ENCODE data around the gene PRDM16. TPM values are rescaled to one million over a fixed set of nuclear protein-coding genes. Genes with fewer than 3 reads are reported as not detected.

The PRDM16 gene
- total and polyA plus RNA-seq, 2 of the 13 experiments (the other 11 are each of a cell fraction or from before 2014, with no cell fraction given), result 0.15 to 0.81 TPM

DNA sequence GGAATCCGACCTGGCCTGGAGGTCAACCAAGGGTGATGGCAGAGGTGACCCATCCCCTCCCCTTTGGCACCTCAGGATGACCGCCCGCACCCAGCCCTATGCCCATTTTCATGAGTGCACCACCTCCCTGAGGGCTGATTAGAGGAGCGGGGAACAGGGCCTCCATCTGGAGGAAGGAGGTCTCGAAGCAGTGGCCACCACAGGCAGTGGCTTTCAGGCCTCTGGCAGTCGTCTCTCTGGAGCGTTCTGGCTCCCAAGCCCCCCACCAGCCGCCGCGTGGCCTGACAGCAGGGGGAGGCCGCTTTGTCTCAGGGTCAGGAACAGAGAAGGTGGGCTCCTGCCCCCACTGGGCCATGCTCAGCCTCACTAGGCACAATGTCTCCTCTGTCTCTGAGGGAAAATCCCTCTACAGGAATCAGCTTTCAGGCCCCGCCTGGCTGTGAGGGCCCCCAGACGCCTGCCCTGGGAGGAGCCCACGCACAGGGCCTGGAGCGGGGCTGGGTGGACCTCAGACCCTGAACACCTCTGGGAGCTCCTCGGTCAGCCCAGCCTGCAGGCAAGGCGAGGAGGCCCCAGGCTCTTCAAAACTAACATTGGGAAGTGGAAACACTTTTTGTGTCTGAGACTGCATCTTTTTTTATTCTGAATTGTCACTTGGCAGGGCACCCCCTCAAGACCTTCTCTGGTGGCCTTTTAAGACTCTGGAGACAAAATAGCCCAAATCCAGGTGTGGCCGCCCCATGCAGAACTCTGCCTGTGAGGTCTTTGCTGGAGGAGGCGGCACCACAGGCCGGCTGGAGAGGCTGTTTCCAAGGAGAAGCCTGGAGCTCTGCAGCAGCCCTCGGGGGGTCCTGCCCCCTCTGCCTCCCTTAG lies 257.7 kb downstream of the PRDM16 start (continued):
- TF ChIP-seq RORA (CRISPR knock-in tag; IDR thresholded peaks at IDR 0.05) (no peak), KDM4B (CRISPR knock-in tag; IDR thresholded peaks at IDR 0.05) (peak; percentile 46; the same call in 1 of the 2 replicates), SRSF4 (IDR thresholded peaks at IDR 0.05; ENCODE audit: low read depth, low read length, poor library complexity, severe bottlenecking) (no peak), PITX1 (CRISPR knock-in tag; IDR thresholded peaks at IDR 0.05) (peak; percentile 71; the same call in 1 of the 2 replicates), ZNF660 (CRISPR knock-in tag; IDR thresholded peaks at IDR 0.05; ENCODE audit: borderline replicate concordance, low read depth) (no peak), RFXANK (CRISPR knock-in tag; IDR thresholded peaks at IDR 0.05) (no peak), ZNF264 (CRISPR knock-in tag; IDR thresholded peaks at IDR 0.05) (0 out of 2 replicates have a peak, but pooled peaks have one; percentile 50), ZNF225 (CRISPR knock-in tag; IDR thresholded peaks at IDR 0.05) (no peak), ZNF441 (CRISPR knock-in tag; IDR thresholded peaks at IDR 0.05; ENCODE audit: borderline replicate concordance) (no peak), ZNF879 (CRISPR knock-in tag; IDR thresholded peaks at IDR 0.05) (no peak), MYNN (CRISPR knock-in tag; IDR thresholded peaks at IDR 0.05; ENCODE audit: low read depth) (0 out of 2 replicates have a peak, but pooled peaks have one; percentile 25), ZNF7 (CRISPR knock-in tag; IDR thresholded peaks at IDR 0.05) (no peak), SYNCRIP (IDR thresholded peaks at IDR 0.05; ENCODE audit: insufficient read depth, low read depth, low read length) (no peak), ZNF512 (CRISPR knock-in tag; IDR thresholded peaks at IDR 0.05) (no peak), ZNF383 (CRISPR knock-in tag; IDR thresholded peaks at IDR 0.05; ENCODE audit: borderline replicate concordance) (no peak), RBAK (CRISPR knock-in tag; IDR thresholded peaks at IDR 0.05) (no peak), ZNF572 (CRISPR knock-in tag; IDR thresholded peaks at IDR 0.05) (no peak), HOXA5 (CRISPR knock-in tag; IDR thresholded peaks at IDR 0.05) (0 out of 2 replicates have a peak, but pooled peaks have one; percentile 43)
- TF ChIP-seq, protein P1, sequence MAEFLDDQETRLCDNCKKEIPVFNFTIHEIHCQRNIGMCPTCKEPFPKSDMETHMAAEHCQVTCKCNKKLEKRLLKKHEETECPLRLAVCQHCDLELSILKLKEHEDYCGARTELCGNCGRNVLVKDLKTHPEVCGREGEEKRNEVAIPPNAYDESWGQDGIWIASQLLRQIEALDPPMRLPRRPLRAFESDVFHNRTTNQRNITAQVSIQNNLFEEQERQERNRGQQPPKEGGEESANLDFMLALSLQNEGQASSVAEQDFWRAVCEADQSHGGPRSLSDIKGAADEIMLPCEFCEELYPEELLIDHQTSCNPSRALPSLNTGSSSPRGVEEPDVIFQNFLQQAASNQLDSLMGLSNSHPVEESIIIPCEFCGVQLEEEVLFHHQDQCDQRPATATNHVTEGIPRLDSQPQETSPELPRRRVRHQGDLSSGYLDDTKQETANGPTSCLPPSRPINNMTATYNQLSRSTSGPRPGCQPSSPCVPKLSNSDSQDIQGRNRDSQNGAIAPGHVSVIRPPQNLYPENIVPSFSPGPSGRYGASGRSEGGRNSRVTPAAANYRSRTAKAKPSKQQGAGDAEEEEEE (CRISPR knock-in tag; IDR thresholded peaks at IDR 0.05; ENCODE audit: borderline replicate concordance), result no peak
- TF ChIP-seq, protein P2, sequence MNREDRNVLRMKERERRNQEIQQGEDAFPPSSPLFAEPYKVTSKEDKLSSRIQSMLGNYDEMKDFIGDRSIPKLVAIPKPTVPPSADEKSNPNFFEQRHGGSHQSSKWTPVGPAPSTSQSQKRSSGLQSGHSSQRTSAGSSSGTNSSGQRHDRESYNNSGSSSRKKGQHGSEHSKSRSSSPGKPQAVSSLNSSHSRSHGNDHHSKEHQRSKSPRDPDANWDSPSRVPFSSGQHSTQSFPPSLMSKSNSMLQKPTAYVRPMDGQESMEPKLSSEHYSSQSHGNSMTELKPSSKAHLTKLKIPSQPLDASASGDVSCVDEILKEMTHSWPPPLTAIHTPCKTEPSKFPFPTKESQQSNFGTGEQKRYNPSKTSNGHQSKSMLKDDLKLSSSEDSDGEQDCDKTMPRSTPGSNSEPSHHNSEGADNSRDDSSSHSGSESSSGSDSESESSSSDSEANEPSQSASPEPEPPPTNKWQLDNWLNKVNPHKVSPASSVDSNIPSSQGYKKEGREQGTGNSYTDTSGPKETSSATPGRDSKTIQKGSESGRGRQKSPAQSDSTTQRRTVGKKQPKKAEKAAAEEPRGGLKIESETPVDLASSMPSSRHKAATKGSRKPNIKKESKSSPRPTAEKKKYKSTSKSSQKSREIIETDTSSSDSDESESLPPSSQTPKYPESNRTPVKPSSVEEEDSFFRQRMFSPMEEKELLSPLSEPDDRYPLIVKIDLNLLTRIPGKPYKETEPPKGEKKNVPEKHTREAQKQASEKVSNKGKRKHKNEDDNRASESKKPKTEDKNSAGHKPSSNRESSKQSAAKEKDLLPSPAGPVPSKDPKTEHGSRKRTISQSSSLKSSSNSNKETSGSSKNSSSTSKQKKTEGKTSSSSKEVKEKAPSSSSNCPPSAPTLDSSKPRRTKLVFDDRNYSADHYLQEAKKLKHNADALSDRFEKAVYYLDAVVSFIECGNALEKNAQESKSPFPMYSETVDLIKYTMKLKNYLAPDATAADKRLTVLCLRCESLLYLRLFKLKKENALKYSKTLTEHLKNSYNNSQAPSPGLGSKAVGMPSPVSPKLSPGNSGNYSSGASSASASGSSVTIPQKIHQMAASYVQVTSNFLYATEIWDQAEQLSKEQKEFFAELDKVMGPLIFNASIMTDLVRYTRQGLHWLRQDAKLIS (CRISPR knock-in tag; IDR thresholded peaks at IDR 0.05), result no peak
- TF ChIP-seq, protein P3, sequence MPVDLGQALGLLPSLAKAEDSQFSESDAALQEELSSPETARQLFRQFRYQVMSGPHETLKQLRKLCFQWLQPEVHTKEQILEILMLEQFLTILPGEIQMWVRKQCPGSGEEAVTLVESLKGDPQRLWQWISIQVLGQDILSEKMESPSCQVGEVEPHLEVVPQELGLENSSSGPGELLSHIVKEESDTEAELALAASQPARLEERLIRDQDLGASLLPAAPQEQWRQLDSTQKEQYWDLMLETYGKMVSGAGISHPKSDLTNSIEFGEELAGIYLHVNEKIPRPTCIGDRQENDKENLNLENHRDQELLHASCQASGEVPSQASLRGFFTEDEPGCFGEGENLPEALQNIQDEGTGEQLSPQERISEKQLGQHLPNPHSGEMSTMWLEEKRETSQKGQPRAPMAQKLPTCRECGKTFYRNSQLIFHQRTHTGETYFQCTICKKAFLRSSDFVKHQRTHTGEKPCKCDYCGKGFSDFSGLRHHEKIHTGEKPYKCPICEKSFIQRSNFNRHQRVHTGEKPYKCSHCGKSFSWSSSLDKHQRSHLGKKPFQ (CRISPR knock-in tag; IDR thresholded peaks at IDR 0.05; ENCODE audit: insufficient replicate concordance), result peak; percentile 73
